ENCODE measurements around the gene LRRC55.
"Not testable (repeated sequence)": the region's sequence is repeated elsewhere in the genome, so short reads cannot be mapped to it uniquely, and the experiment has no call there.

Gene LRRC55

GRCh38 chr11:57161351-57161750, 20.4 kb upstream of the LRRC55 start:
- DNase-seq (ENCODE audit: low spot score) = no peak

GRCh38 chr11:57162179-57162898, 19.4 kb upstream of the LRRC55 start:
- no peak for DNase-seq (ENCODE audit: low spot score)

- DNase-seq (ENCODE audit: low spot score) = no peak
Measured at GRCh38 chr11:57163160-57163868, 18.4 kb upstream of the LRRC55 start.

- no peak for DNase-seq (ENCODE audit: low spot score)
Measured at GRCh38 chr11:57164317-57164716, 17.4 kb upstream of the LRRC55 start.

- no peak for DNase-seq (ENCODE audit: low spot score)
Measured at GRCh38 chr11:57167125-57167846, 14.5 kb upstream of the LRRC55 start.

- not testable (repeated sequence) for DNase-seq (ENCODE audit: low spot score)
Measured at GRCh38 chr11:57169732-57170313, 11.9 kb upstream of the LRRC55 start.

- no peak for DNase-seq (ENCODE audit: low spot score)
Measured at GRCh38 chr11:57172031-57172430, 9.7 kb upstream of the LRRC55 start.

- no peak for DNase-seq (ENCODE audit: low spot score)
Measured at GRCh38 chr11:57174656-57175055, 7.1 kb upstream of the LRRC55 start.

GRCh38 chr11:57175478-57175877, 6.3 kb upstream of the LRRC55 start:
- no peak for DNase-seq (ENCODE audit: low spot score)

GRCh38 chr11:57178334-57178733, 3.4 kb upstream of the LRRC55 start:
- no peak for DNase-seq (ENCODE audit: low spot score)

GRCh38 chr11:57179681-57180080, 2.1 kb upstream of the LRRC55 start:
- no peak for DNase-seq (ENCODE audit: low spot score)

GRCh38 chr11:57180081-57180561, 1.6 kb upstream of the LRRC55 start:
- DNase-seq (ENCODE audit: low spot score) = no peak

GRCh38 chr11:57180964-57181363, 789 bp upstream of the LRRC55 start:
- DNase-seq (ENCODE audit: low spot score) = no peak

- DNase-seq (ENCODE audit: low spot score) = no peak
Measured at GRCh38 chr11:57182896-57183295, 1.1 kb downstream of the LRRC55 start.

GRCh38 chr11:57190548-57190947, 8.8 kb downstream of the LRRC55 start:
- DNase-seq (ENCODE audit: low spot score) = no peak

- no peak for DNase-seq (ENCODE audit: low spot score)
Measured at GRCh38 chr11:57191311-57192219, 9.8 kb downstream of the LRRC55 start.

GRCh38 chr11:57192316-57192715, 10.6 kb downstream of the LRRC55 start:
- no peak for DNase-seq (ENCODE audit: low spot score)

- DNase-seq (ENCODE audit: low spot score) = no peak
Measured at GRCh38 chr11:57196596-57196995, 14.8 kb downstream of the LRRC55 start.

- no peak for DNase-seq (ENCODE audit: low spot score)
Measured at GRCh38 chr11:57197762-57198161, 16.0 kb downstream of the LRRC55 start.

- no peak for DNase-seq (ENCODE audit: low spot score)
Measured at GRCh38 chr11:57199330-57199729, 17.6 kb downstream of the LRRC55 start.

GRCh38 chr11:57200917-57201316, 19.2 kb downstream of the LRRC55 start:
- no peak for DNase-seq (ENCODE audit: low spot score)
